Measurements from ENCODE around the gene NSD2.

The NSD2 gene

DNA sequence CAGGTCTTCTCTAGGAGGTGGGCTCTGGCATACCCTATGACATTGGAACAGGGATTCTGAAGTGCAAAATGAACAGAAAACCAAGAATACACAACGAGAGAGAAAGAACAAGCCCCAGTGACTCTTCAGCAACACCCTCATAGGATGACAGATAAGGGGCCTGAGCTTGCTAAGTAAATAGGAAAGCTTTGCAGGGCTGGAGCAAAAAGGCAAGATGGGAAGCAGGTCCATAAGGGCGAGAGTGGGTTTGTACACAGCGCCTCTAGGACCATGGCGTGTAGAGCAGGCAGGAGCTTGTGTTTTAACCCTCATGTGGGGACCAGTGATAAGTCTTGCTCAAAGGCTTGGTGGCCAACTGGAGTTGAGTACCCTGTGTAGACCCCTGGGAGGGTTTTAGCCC lies 91.8 kb downstream of the NSD2 start:
- DNase-seq (ENCODE audit: low read depth, low spot score) = no peak
- H3K27ac ChIP-seq = no peak overlapping the region

GRCh38 chr4:1964443-1964842 lies 93.2 kb downstream of the NSD2 start:
- DNase-seq (ENCODE audit: low read depth, low spot score) = no peak
- H3K27ac ChIP-seq = no peak overlapping the region

- DNase-seq (ENCODE audit: low read depth, low spot score) = no peak
- no peak overlapping the region for H3K27ac ChIP-seq
Observed at GRCh38 chr4:1964971-1965370, 93.8 kb downstream of the NSD2 start.

DNA sequence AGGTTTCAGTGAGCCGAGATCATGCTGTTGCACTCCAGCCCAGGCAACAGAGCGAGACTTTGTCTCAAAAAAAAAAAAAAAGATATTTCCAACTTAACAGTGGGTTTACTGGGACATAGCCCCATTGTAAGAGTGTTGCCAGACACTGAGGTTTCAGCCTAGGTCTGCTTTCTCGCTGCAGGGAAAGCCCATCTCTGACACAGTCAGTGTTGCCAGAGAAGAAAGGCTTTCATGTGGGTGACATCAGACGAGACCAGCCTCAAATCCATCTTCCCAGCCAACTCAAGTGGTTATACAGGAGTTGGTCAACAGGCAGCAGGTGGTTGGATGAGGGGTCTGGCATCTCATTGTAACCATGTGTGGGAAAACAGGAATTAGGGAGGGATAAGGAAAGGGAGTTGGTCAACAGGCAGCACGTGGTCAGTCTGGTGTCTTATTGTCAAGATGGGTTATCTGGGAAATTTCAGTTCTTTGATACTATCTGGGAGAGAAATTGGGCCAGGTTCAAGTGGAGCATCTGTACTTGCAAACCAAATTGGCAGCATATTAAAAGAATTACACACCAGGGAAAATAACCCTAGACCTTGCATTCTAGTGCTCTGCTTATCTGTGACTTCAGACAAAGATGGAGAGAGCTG lies 96.4 kb downstream of the NSD2 start:
- H3K27ac ChIP-seq = no peak overlapping the region
- DNase-seq (ENCODE audit: low read depth, low spot score) = no peak

DNA sequence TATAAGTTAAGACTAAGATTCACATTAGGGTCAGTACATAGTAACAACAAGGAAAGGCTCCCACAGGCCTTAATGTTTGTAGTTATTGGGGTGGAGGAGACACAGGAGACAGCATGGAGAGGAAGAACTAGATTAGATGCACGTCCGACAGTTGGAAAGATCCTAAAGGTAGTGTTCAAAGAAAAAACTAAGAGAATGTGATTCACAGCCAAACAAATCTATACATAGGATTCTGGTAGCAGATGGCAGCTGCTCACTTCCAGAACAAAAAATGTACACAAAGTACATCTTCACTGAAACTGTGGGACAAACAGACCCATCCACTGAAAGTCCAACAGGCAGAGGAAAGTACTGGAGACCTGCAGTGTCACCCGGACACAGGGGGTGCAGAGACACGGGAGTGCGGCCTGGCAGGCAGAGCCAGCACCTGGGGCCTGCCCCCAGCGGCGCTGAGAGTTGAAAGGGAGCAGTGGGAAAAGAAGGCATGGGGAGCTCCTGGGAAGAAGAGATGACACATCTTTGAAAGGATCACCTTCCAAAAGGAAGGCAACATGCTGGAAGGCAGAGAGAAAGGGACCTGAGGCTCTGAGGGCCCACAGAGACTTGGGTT lies 97.6 kb downstream of the NSD2 start:
- no peak overlapping the region for H3K27ac ChIP-seq
- DNase-seq (ENCODE audit: low read depth, low spot score) = no peak

GRCh38 chr4:1969928-1970723 lies 98.9 kb downstream of the NSD2 start:
- no peak overlapping the region for H3K27ac ChIP-seq
- DNase-seq (ENCODE audit: low read depth, low spot score) = no peak

DNA sequence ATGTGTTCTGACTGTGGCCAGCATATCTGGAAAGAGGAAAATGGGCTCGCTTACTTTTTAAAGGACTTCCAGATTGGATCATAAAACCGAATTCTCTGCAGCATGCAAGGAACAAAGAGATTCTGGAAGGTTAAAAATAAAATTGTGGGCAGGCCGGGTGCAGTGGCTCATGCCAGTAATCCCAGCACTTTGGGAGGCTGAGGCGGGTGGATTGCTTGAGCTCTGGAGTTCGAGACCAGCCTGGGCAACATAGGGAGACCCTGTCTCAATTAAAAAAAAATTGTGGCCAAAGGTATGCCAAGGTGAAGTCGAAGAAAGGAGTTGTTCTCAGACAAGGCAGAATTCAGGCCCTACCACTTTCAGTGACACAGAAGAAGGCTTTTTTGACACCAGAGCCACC lies 99.7 kb downstream of the NSD2 start:
- no peak overlapping the region for H3K27ac ChIP-seq
- no peak for DNase-seq (ENCODE audit: low read depth, low spot score)

DNA sequence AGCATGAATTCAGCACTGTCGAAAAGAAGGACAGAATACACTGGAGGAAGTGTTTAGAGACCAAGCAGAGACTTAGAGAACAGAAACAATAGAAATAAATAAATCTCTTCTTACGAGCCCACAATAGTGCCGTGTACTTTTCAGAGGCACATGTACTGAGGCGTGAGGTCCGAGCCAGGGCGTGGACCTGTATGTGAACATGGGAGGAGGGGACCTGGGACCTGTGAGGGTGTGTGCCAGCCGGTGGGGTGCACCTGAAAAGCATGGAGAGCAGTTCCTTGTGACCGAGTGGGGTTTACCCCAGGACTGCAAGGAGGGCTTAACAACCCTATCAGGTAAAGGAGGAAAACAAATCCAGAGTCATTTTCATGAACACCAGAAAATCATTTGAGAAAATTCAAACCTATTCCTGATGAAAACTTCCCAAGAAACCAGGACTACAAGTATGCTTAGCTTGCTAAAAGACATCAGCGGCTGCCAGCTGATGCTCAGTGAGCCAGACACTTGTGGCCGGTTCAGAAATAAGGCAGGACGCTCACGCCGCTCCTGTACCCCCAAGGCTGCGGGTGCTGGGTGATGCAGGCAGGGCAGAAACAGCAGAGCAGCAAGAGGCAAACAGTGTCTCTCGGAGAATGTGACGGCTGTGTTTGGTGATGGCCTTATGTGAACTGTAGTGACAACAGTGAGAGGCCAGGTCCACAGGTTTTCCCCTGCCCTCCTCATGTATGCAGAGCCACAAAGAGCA lies 100.4 kb downstream of the NSD2 start:
- no peak for DNase-seq (ENCODE audit: low read depth, low spot score)
- no peak overlapping the region for H3K27ac ChIP-seq

- DNase-seq (ENCODE audit: low read depth, low spot score) = no peak
- H3K27ac ChIP-seq = no peak overlapping the region
Observed at GRCh38 chr4:1972414-1972813, 101.2 kb downstream of the NSD2 start.

DNA sequence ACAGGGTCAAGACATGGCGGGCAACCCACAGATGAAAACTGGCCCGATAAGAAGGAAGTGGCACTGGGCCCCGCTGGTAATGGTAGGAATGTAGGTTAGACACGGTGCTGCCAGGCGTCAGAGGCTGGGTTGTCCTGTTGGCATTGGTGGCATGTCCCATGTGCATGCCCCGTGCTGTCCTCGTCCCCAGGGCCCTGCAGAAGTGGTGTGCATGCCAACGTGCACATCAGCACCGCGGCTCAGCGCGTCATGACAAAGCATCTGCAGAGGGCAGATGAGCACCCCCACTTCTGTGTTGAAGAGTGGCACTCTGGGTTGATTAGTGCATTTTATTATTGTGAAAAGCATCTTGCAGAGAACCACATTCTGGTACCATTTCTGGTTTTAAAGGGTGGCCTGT lies 102.0 kb downstream of the NSD2 start:
- no peak overlapping the region for H3K27ac ChIP-seq
- no peak for DNase-seq (ENCODE audit: low read depth, low spot score)

DNA sequence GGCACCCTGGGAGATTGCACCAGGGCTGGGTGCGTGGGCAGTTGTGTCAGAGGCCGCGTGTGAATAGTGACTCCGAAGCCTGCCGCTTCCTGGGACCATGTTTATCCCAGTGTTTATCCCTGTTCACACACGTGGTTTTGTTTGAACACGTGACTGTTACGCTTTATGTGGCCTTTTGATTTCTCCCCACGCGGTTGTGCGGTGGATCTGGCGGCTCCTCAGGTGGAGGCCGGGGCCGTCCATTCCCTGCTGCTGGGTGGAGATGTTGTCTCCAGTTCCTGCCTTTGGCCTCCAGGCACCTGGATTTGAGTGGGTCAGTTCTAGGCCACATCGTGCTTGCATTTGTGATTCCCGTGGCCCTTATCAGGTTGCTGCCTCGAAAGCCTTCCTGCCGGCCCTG lies 102.5 kb downstream of the NSD2 start:
- H3K27ac ChIP-seq = no peak overlapping the region
- no peak for DNase-seq (ENCODE audit: low read depth, low spot score)

- H3K27ac ChIP-seq = no peak overlapping the region
- no peak for DNase-seq (ENCODE audit: low read depth, low spot score)
Observed at GRCh38 chr4:1974840-1975239, 103.6 kb downstream of the NSD2 start.

DNA sequence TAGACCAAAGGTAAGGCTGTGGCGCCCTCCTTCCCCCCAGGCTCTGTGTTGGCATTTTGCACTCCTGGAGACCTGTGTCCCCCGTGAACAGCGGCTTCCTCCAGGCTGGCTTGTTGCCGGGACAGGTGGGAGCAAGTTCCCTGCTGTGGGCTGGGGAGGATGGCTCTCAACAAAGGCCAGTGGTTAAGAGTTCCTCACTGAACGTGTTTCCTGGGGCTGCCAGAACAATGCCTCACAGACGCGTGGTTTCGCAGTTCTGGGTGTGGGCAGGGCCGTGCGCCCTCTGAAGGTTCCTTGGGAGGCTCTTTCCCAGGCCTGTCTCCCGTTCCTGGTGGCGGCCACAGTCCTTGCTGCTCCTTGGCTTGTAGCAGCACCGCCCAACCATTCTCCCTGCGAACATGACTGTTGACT lies 104.2 kb downstream of the NSD2 start:
- H3K27ac ChIP-seq = no peak overlapping the region
- DNase-seq (ENCODE audit: low read depth, low spot score) = no peak

DNA sequence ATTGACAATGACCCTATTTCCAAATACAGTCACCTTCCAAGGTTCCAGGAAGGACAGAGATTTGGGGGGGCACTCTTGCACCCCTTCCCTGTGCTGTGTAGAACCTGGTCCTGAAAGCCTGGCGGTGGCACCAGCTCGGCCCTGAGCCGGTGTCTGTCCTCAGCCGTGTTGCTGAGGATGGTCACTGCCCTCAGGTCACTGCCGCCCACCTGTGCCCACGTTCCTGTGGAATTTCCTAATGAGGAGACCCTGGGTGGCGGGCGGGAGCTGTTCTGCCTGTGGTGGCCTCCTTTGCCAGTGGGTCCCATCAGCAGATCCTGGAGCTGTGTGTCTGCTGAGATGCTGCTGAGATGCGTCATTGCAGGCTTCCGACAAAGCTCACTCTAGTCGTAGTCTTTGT lies 104.7 kb downstream of the NSD2 start:
- H3K27ac ChIP-seq = no peak overlapping the region
- no peak for DNase-seq (ENCODE audit: low read depth, low spot score)

DNA sequence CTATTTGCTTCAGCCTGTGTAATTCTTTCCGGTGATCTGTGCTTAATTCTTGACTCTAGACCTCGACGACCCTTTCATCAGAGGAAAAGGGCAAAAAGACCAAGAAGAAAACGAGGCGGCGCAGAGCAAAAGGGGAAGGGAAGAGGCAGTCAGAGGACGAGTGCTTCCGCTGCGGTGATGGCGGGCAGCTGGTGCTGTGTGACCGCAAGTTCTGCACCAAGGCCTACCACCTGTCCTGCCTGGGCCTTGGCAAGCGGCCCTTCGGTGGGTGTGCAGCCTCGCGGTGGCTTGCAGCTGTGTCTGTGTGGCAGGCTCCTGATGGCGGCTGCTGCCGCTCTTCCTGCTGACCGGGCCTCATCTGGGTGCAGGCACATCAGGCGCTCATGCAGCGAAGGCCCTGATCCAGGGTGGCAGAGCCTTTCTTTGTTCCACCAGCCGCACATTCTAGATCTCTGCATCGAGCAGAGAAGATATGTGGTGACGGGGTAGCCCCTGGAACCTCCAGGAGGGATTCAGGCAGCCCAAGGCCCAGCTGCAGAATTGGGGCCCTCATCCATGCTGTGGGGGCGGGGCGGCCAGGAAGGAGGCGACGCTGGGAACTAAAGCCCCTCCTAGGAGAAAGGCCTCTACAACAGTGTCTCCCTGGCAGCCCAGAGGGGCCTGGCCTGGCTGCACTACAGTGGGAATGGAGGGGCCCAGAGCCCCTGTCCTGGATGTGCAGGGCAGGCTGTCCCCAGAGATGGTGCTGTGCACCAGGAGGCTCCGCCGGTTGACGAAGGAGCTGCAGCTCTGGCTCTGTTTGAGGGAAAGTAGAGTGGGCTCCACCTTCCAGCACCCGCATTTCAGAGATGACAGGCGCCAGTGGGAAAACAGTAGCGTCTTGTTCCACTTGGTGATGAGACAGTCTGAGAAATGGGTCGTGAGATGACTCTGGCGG lies 105.5 kb downstream of the NSD2 start:
- no peak overlapping the region for H3K27ac ChIP-seq
- no peak for DNase-seq (ENCODE audit: low read depth, low spot score)

DNA sequence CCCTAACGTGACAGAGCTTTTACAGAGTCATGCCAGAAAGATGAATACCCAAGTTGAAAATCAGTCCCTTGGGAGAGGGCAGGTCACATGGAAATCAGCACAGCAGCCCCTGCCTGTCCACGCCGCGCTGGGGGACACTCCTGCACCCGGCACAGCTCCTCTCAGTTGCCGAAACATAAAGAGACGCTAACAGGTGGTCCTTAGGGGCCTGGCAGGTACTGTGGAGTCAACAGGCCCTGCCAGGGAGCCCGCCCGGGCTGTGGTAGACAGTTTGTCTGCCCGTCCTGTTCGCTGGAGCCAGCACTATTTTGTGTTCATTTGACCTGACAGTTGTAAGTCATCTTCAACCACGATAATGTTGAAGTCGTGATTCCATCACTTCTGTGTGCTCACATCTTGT lies 107.0 kb downstream of the NSD2 start:
- H3K27ac ChIP-seq = no peak overlapping the region
- no peak for DNase-seq (ENCODE audit: low read depth, low spot score)

DNA sequence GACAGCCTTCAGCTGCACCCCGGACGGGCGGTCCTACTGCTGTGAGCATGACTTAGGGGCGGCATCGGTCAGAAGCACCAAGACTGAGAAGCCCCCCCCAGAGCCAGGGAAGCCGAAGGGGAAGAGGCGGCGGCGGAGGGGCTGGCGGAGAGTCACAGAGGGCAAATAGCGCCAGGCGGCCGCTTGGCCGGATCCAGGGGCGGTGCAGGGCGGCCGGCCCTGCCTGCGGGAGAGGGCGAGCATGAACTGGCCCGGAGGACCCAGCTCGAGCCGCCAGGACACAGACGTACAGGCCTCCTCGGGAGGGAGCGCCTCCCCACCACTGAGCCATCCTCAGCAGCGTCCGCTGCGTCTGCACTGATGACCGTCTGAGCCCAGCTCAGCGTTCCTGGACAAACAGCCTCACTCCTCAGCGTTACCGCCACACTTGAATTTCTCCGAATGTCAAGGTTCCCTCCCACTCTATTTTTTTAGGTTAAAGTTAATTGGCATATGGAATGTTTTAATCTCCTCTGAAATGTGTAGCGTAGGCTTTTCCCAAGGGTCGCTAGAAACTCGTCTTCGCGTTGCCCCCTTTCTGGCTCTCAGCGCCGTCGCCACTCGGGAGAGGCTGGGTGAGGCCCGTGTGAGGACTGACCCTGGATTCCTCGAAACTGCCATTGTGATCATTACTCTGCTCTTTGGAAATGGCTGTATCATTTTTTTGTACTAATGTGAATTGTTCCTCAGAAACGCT lies 107.7 kb downstream of the NSD2 start:
- H3K27ac ChIP-seq = no peak overlapping the region
- DNase-seq (ENCODE audit: low read depth, low spot score) = no peak

- no peak for DNase-seq (ENCODE audit: low read depth, low spot score)
- no peak overlapping the region for H3K27ac ChIP-seq
Observed at GRCh38 chr4:1979477-1980196, 108.4 kb downstream of the NSD2 start.

Data from epithelial cell of prostate (primary cell).